ENCODE data around the gene ARNT2.

ARNT2 gene

DNA sequence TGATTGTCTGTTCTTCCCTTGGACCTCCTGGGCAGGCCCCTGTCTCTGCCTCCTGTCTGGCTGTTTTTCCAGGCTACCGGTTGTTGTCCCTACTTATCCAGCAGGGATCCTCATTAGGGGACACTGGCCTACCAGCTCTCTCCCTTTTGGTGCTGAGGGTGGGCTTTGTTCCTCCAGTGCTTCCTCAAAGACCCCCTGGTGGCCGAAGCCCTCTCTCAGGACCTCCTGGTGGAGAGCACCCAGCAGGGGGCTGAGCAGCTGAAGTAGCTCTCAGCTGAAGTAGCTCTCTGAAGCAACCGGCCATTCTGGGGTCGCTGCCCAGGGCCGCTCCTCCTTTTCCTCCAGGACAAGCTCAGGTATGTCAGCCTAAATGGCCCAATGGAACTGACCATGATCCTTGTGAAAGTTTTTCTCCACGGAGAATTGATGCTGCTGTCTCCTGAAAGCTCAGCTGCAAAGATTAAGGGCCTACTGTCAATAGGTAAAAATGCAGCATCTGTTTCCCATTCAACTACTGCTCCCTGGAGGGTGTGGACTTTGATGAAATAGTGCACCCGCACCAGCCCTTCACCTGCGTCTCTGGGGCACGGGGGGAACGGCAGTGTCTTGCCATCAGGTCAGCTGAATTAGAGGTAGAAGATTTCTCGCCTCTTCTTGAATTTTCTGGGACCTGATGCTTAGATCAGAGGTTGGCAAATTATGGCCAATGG is 27.6 kb downstream of the ARNT2 start:
- no peak for DNase-seq (ENCODE audit: extremely low read depth, low read depth)
- no peak overlapping the region for H3K4me3 ChIP-seq (replicated peaks; ENCODE audit: low read depth, low read length)
- TF ChIP-seq, protein P1, sequence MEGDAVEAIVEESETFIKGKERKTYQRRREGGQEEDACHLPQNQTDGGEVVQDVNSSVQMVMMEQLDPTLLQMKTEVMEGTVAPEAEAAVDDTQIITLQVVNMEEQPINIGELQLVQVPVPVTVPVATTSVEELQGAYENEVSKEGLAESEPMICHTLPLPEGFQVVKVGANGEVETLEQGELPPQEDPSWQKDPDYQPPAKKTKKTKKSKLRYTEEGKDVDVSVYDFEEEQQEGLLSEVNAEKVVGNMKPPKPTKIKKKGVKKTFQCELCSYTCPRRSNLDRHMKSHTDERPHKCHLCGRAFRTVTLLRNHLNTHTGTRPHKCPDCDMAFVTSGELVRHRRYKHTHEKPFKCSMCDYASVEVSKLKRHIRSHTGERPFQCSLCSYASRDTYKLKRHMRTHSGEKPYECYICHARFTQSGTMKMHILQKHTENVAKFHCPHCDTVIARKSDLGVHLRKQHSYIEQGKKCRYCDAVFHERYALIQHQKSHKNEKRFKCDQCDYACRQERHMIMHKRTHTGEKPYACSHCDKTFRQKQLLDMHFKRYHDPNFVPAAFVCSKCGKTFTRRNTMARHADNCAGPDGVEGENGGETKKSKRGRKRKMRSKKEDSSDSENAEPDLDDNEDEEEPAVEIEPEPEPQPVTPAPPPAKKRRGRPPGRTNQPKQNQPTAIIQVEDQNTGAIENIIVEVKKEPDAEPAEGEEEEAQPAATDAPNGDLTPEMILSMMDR (IDR thresholded peaks at IDR 0.05; ENCODE audit: low read depth, low read length, missing control alignments): no peak

DNA sequence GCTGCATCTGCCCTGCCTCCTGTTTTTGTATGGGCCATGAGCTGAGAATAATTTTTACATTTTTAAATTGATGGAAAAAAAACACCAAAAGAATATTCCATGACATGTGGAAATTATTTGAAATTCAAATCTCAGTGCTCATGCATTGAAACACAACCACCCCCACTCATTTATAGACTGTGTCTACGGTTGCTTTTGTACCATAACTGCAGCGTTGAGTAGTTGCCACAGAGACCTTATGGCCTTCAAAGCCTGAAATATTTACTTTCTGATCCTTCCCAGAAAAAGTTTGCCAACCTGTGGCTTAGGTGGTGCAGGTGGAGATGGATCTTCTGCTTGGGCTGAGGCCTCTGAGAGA is 28.1 kb downstream of the ARNT2 start:
- TF ChIP-seq, protein P1 (IDR thresholded peaks at IDR 0.05; ENCODE audit: low read depth, low read length, missing control alignments): no peak
- no peak overlapping the region for H3K4me3 ChIP-seq (replicated peaks; ENCODE audit: low read depth, low read length)
- no peak for DNase-seq (ENCODE audit: extremely low read depth, low read depth)

DNA sequence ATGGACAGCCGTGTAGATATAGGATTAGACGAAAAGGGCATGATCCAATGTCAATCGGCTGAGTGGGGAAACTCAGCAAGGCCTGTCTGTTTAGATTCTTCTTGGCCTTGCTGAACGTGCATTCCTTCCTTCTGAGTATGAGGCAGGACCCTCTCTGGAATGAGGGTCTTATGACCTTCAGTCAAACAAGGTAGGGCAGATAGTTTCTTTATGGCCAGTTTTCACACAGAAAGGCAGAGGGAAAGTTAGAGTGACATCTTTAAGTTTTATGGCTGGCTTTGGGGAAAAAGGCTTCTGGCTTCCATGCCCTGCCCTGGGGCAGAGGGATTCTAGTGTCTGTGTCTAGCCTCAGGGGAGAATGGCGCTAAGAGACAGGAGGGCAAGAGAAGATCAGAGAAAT is 29.7 kb downstream of the ARNT2 start:
- TF ChIP-seq, protein P1 (IDR thresholded peaks at IDR 0.05; ENCODE audit: low read depth, low read length, missing control alignments): no peak
- no peak overlapping the region for H3K4me3 ChIP-seq (replicated peaks; ENCODE audit: low read depth, low read length)
- no peak for DNase-seq (ENCODE audit: extremely low read depth, low read depth)

- DNase-seq (ENCODE audit: extremely low read depth, low read depth): no peak
- TF ChIP-seq, protein P1 (IDR thresholded peaks at IDR 0.05; ENCODE audit: low read depth, low read length, missing control alignments): no peak
- no peak overlapping the region for H3K4me3 ChIP-seq (replicated peaks; ENCODE audit: low read depth, low read length)
Observed at GRCh38 chr15:80434926-80435720, 30.9 kb downstream of the ARNT2 start.

DNA sequence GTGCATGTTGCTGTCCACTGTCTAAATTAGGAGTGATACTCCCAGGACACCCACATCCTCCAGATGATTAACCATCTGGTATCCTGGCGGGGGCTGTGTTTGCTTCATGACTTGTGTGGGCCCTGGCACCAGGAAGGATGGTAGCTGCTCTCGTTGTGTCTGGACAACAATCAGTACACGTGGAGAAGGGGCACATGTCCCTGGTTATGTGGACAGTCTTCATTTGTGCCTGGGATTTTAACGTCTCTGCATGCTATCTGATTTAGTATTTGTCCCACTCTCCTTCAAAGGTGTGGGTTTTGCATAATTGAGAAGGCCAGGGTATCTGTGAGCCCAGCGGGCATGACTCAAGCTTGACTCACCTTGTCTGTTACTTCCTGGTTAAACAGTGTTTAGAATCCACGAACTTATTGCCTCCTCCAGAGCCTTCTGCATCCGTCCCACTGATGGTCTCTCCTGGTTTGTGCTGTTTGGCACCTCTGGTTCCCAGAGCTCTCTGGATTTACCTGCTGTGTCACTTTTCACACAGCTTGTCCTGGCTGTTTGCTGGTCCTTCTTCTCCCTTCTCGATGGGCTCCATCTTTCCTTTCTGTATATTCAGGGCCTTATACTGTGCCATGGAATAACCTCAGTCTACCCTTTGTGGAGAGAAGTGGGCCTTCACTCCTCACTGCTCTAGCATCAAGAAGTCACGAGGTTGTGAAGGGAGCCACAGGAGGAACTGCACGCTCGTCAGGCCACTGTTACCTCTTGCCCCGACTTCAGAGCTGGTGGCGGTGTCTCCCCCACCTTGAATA is 32.5 kb downstream of the ARNT2 start:
- no peak for DNase-seq (ENCODE audit: extremely low read depth, low read depth)
- TF ChIP-seq, protein P1 (IDR thresholded peaks at IDR 0.05; ENCODE audit: low read depth, low read length, missing control alignments): no peak

DNA sequence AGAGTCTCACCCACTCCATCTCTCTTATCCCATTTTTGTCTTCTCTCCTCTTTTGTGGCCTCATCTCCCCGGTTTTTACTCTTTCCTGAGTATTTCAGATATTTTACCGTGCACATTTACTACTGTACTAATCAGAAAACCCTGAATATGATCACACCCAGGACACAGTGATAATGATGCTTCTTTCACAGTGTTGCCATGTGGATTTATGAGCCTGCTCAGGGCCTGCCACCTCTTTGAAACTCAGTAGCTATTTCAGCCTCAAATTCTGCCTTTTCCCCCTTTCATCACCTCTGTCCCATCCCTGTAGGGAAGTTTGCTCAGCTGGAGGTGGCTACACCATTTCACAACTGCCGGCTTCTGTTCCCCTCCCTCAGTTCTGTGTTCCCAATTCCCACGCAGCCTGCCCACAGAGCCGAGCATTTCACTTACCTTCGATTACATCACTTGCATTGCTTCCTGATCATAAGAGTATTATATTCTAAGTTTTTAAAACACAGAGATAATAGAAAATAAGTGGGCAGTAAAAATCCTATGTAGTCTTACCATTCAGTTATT is 33.2 kb downstream of the ARNT2 start:
- no peak overlapping the region for H3K4me3 ChIP-seq (replicated peaks; ENCODE audit: low read depth, low read length)
- no peak for DNase-seq (ENCODE audit: extremely low read depth, low read depth)
- TF ChIP-seq, protein P1 (IDR thresholded peaks at IDR 0.05; ENCODE audit: low read depth, low read length, missing control alignments): no peak

More for the DNA sequence above, 32.5 kb downstream of the ARNT2 start:
- no peak overlapping the region for H3K4me3 ChIP-seq (replicated peaks; ENCODE audit: low read depth, low read length)

Measured in HFF-Myc (cell line).